H1 (cell line): ENCODE results near the gene CCDC102A.

ENCODE experiments used
- CBX8 ChIP-seq: fragments of 300-800, 300-1000 bp; sonication (generic); IDR thresholded peaks from 2 replicates; pipeline ENCODE4 v1.7.1; 2016; ENCODE audit warnings: low read depth, low read length, borderline replicate concordance
- CEBPB ChIP-seq: IDR thresholded peaks from 2 replicates; pipeline ENCODE4 v1.6.1; 2012; ENCODE audit warnings: low read depth, low read length
- CHD2 ChIP-seq: IDR thresholded peaks from 2 replicates; pipeline ENCODE4 v1.6.1; 2012; ENCODE audit warnings: low read length, improper control_type of control experiment
- CTCF ChIP-seq, 3 experiments: IDR thresholded peaks; 1 replicate in 2 of 3; 2 replicates in 1 of 3; pipeline versions ENCODE4 v1.5.1 to v1.6.1; 2011; ENCODE audit warnings: low read length in 3 of 3, mild to moderate bottlenecking in 3 of 3, inconsistent platforms in 2 of 3, low read depth in 1 of 3, moderate library complexity in 1 of 3; ENCODE audit not compliant: insufficient read depth in 1 of 3; ENCODE audit errors: control extremely low read depth in 1 of 3
- KDM4A ChIP-seq: IDR thresholded peaks from one replicate; pipeline ENCODE4 v1.7.1; 2012; ENCODE audit warnings: low read depth, mild to moderate bottlenecking, moderate library complexity, low read length, inconsistent platforms; ENCODE audit not compliant: severe bottlenecking
- POLR2A ChIP-seq, 2 experiments: IDR thresholded peaks; 1 replicate in 1 of 2; 2 replicates in 1 of 2; pipeline ENCODE4 v1.6.1; 2011; ENCODE audit warnings: low read depth in 2 of 2, low read length in 2 of 2, mild to moderate bottlenecking in 2 of 2; ENCODE audit errors: control extremely low read depth in 1 of 2
- POLR2AphosphoS5 ChIP-seq: IDR thresholded peaks from 2 replicates; pipeline ENCODE4 v1.6.1; 2011; ENCODE audit warnings: low read depth, low read length
- RAD21 ChIP-seq, 2 experiments: IDR thresholded peaks in 1 of 2; conservative IDR thresholded peaks in 1 of 2; 2 replicates each; pipeline ENCODE4 v1.6.1; 2011; ENCODE audit warnings: low read depth in 2 of 2, low read length in 2 of 2, improper control_type of control experiment in 1 of 2, inconsistent platforms in 1 of 2, mild to moderate bottlenecking in 1 of 2, moderate library complexity in 1 of 2
- SAP30 ChIP-seq: fragments of 300-600 bp; sonication (generic); IDR thresholded peaks from 2 replicates; pipeline ENCODE4 v1.7.1; 2012; ENCODE audit warnings: low read length, moderate library complexity, mild to moderate bottlenecking, inconsistent platforms; ENCODE audit not compliant: insufficient read depth, insufficient replicate concordance
- SIN3A ChIP-seq, 2 experiments: IDR thresholded peaks in 1 of 2; conservative IDR thresholded peaks in 1 of 2; 2 replicates each; pipeline ENCODE4 v1.6.1; 2011 to 2012; ENCODE audit warnings: low read length in 2 of 2, improper control_type of control experiment in 1 of 2, low read depth in 1 of 2, mild to moderate bottlenecking in 1 of 2
- SP1 ChIP-seq: IDR thresholded peaks from 2 replicates; pipeline ENCODE4 v1.6.1; 2011; ENCODE audit warnings: low read depth, low read length

- TF ChIP-seq RAD21 (IDR thresholded peaks at IDR 0.05 in 1 of 2, conservative IDR thresholded peaks at IDR 0.05 in 1 of 2; ENCODE audit: low read depth in 2 of 2, low read length in 2 of 2) (no peak), KDM4A (no peak), SIN3A (conservative IDR thresholded peaks at IDR 0.05 in 1 of 2, IDR thresholded peaks at IDR 0.05 in 1 of 2; ENCODE audit: low read depth in 1 of 2, low read length in 2 of 2) (no peak), CEBPB (no peak), POLR2AphosphoS5 (no peak), SP1 (no peak), POLR2A (IDR thresholded peaks at IDR 0.05; ENCODE audit: control extremely low read depth in 1 of 2, low read depth in 2 of 2, low read length in 2 of 2) (no peak), CBX8 (no peak), CTCF (IDR thresholded peaks at IDR 0.05; ENCODE audit: control extremely low read depth in 1 of 3, insufficient read depth in 1 of 3, low read depth in 1 of 3, low read length in 3 of 3) (no peak), SAP30 (no peak), CHD2 (no peak)
Measured at GRCh38 chr16:57471209-57471608, 65.2 kb downstream of the CCDC102A start.
